GM12891 (cell line): Measurements from ENCODE around the gene CCDC81.

Experiments
- PAX5 ChIP-seq: IDR thresholded peaks from 2 replicates; pipeline ENCODE4 v1.6.1; 2011; ENCODE audit warnings: low read length, moderate library complexity, mild to moderate bottlenecking; ENCODE audit not compliant: insufficient read depth, severe bottlenecking
- POLR2A ChIP-seq: IDR thresholded peaks from 2 replicates; pipeline ENCODE4 v1.6.1; 2011; ENCODE audit warnings: low read depth, low read length, control low read depth
- POLR2AphosphoS5 ChIP-seq: IDR thresholded peaks from 2 replicates; pipeline ENCODE4 v1.6.1; 2011; ENCODE audit warnings: low read depth, low read length, control low read depth
- SPI1 ChIP-seq: IDR thresholded peaks from 2 replicates; pipeline ENCODE4 v1.6.1; 2011; ENCODE audit warnings: low read depth, low read length, control low read depth
- TAF1 ChIP-seq: IDR thresholded peaks from 2 replicates; pipeline ENCODE4 v1.6.1; 2011; ENCODE audit warnings: low read depth, low read length, control low read depth

- TF ChIP-seq POLR2A: no peak
- TF ChIP-seq POLR2AphosphoS5: no peak
- TF ChIP-seq TAF1: no peak
- no peak for TF ChIP-seq SPI1
- TF ChIP-seq PAX5: no peak
Measured at GRCh38 chr11:86418917-86419316, 44.2 kb downstream of the CCDC81 start.
